Neuronal stem cell (in vitro differentiated cells): Measurements from ENCODE around the gene ANXA4.
"Not testable (repeated sequence)": the region's sequence is repeated elsewhere in the genome, so short reads cannot be mapped to it uniquely, and the experiment has no call there.

Experiments used
- DNase-seq: peaks from one replicate; pipeline ENCODE4 v3.0.0-alpha.2; 2013; ENCODE audit warnings: low spot score
- H2AFZ ChIP-seq: one replicate; pipeline ENCODE4 v1.6.1; 2013; ENCODE audit warnings: mild to moderate bottlenecking, low read length, inconsistent platforms
- H2AK5ac ChIP-seq: 2 replicates; pipeline ENCODE4 v1.6.1; 2013; ENCODE audit warnings: low read depth, mild to moderate bottlenecking, inconsistent platforms, low read length, moderate library complexity, mixed read lengths
- H2BK120ac ChIP-seq: 2 replicates; pipeline ENCODE4 v1.6.1; 2013; ENCODE audit warnings: low read depth, mild to moderate bottlenecking, inconsistent platforms, low read length, moderate library complexity, mixed read lengths
- H2BK12ac ChIP-seq: one replicate; pipeline ENCODE4 v1.6.1; 2013; ENCODE audit warnings: low read length, inconsistent platforms
- H2BK15ac ChIP-seq: 2 replicates; pipeline ENCODE4 v1.6.1; 2013; ENCODE audit warnings: mild to moderate bottlenecking, low read length, inconsistent platforms, mixed read lengths
- H2BK5ac ChIP-seq: one replicate; pipeline ENCODE4 v1.6.1; 2013; ENCODE audit warnings: inconsistent platforms, mild to moderate bottlenecking, low read length, moderate library complexity
- H3K14ac ChIP-seq: one replicate; pipeline ENCODE4 v1.6.1; 2013; ENCODE audit warnings: low read length, inconsistent platforms
- H3K18ac ChIP-seq: 2 replicates; pipeline ENCODE4 v1.6.1; 2013; ENCODE audit warnings: low read length, inconsistent platforms
- H3K23ac ChIP-seq: 2 replicates; pipeline ENCODE4 v1.6.1; 2013; ENCODE audit warnings: low read depth, mild to moderate bottlenecking, mixed read lengths, low read length, inconsistent platforms; ENCODE audit not compliant: poor library complexity
- H3K27ac ChIP-seq: replicated peaks from 3 replicates; pipeline ENCODE4 v1.5.1; 2013; ENCODE audit warnings: low read length, inconsistent platforms
- H3K27me3 ChIP-seq, 3 experiments: 2 replicates each; pipeline ENCODE4 v1.6.1; 2013; ENCODE audit warnings: low read length in 3 of 3, mild to moderate bottlenecking in 2 of 3, inconsistent platforms in 1 of 3, low read depth in 1 of 3, mixed read lengths in 1 of 3, moderate library complexity in 1 of 3; ENCODE audit not compliant: control insufficient read depth in 3 of 3, insufficient read depth in 3 of 3
- H3K36me3 ChIP-seq, 2 donors: replicated peaks in 1 of 2; 2 replicates each; pipeline ENCODE4 v1.6.1; 2013; ENCODE audit warnings: low read length in 2 of 2; ENCODE audit not compliant: control insufficient read depth in 2 of 2, insufficient read depth in 2 of 2
- H3K4ac ChIP-seq: 2 replicates; pipeline ENCODE4 v1.6.1; 2013; ENCODE audit warnings: inconsistent platforms, mild to moderate bottlenecking, low read length, moderate library complexity
- H3K4me1 ChIP-seq, 2 donors: 1 replicate in 1 of 2; 2 replicates in 1 of 2; pipeline ENCODE4 v1.6.1; 2013; ENCODE audit warnings: low read length in 2 of 2, low read depth in 1 of 2; ENCODE audit not compliant: control insufficient read depth in 2 of 2, insufficient read depth in 1 of 2
- H3K4me2 ChIP-seq: one replicate; pipeline ENCODE4 v1.6.1; 2013; ENCODE audit warnings: mild to moderate bottlenecking, low read length, inconsistent platforms; ENCODE audit not compliant: insufficient read depth, poor library complexity, severe bottlenecking
- H3K4me3 ChIP-seq, 2 donors: 2 replicates each; pipeline ENCODE4 v1.5.1; 2013; ENCODE audit warnings: low read length in 2 of 2, mild to moderate bottlenecking in 2 of 2, inconsistent platforms in 1 of 2, moderate library complexity in 1 of 2
- H3K79me1 ChIP-seq: one replicate; pipeline ENCODE4 v1.6.1; 2013; ENCODE audit warnings: low read depth, mild to moderate bottlenecking, inconsistent platforms, low read length, moderate library complexity
- H3K9ac ChIP-seq: one replicate; pipeline ENCODE4 v1.6.1; 2013; ENCODE audit warnings: mild to moderate bottlenecking, low read depth, low read length, inconsistent platforms; ENCODE audit not compliant: poor library complexity
- H3K9me3 ChIP-seq, 2 donors: replicated peaks in 1 of 2; 2 replicates each; pipeline versions ENCODE3 to v1.6.1; 2013; ENCODE audit warnings: low read length in 2 of 2, mild to moderate bottlenecking in 2 of 2, inconsistent platforms in 1 of 2, low read depth in 1 of 2, mixed read lengths in 1 of 2, moderate library complexity in 1 of 2; ENCODE audit not compliant: control insufficient read depth in 2 of 2, insufficient read depth in 1 of 2
- H4K8ac ChIP-seq: one replicate; pipeline ENCODE4 v1.6.1; 2013; ENCODE audit warnings: low read depth, mild to moderate bottlenecking, inconsistent platforms, low read length, moderate library complexity
- H4K91ac ChIP-seq: one replicate; pipeline ENCODE4 v1.6.1; 2013; ENCODE audit warnings: low read length, low read depth, mild to moderate bottlenecking, inconsistent platforms; ENCODE audit not compliant: poor library complexity
- WGBS, 2 donors: extraction: QIAGEN DNeasy Blood & Tissue Kit; methylation state at CpG; one replicate each; pipeline ENCODE4 v1.1.7; 2013; ENCODE audit warnings: missing lambda C conversion rate in 2 of 2, mixed read lengths in 1 of 2; ENCODE audit not compliant: insufficient read length in 2 of 2, insufficient replicate concordance in 1 of 2; ENCODE audit errors: extremely low coverage in 2 of 2; 5-methylcytosine and 5-hydroxymethylcytosine counted together

ANXA4 gene

DNA sequence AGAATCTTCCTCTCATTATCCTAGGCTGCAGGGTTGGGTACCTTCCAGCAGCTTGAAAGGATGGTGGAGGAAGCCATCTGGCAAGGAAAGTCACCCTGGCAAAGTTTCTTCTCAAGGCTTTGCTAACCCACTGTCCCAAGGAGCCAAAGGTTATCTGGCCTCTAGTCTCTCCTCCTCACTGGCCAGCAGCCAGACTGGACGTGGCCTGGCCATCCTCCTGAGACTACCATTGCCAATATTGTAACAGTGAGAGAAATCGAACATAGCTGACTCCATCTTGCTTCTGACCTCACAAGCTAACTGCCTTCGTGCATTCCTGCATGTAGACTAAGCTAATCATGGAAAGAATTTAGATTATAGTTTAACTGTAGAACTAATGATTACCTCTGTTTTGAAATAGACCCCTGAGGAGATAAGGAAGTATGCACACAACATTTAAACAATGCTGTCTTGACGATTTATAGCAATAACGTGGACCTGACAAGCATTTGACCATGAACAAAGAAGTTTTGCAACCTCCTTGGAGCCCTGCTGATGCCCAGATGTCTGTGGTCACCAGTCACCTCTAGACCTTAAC is 7.8 kb upstream of the ANXA4 start:
- Histone ChIP-seq H2AK5ac (no peak overlapping the region), H3K9me3 (no peaks in the 10 kb centered on the region), H2BK120ac (no peak overlapping the region), H2BK12ac (no peak overlapping the region), H3K36me3 (no peaks in the 10 kb centered on the region), H3K4ac (no peak overlapping the region), H2BK5ac (no peak overlapping the region), H3K9ac (no peak overlapping the region), H3K14ac (no peak overlapping the region), H3K27ac (no peak overlapping the region), H3K23ac (no peak overlapping the region), H2BK15ac (no peak overlapping the region), H4K8ac (no peak overlapping the region), H3K27me3 (peaks cover 0 to 8% (median 0%) of the 10 kb centered on the region in 3 experiments), H4K91ac (no peak overlapping the region), H2AFZ (peak overlapping the region; percentile 27), H3K4me2 (no peak overlapping the region), H3K4me3 (no peak overlapping the region), H3K18ac (no peak overlapping the region), H3K4me1 (no peaks in the 10 kb centered on the region), H3K79me1 (no peaks in the 10 kb centered on the region)
- WGBS, 2 donors: no CpG with 5 or more reads among the region's 5 CpGs
- DNase-seq: no peak

- Histone ChIP-seq H3K9ac (no peak overlapping the region), H2BK15ac (no peak overlapping the region), H3K18ac (no peak overlapping the region), H3K4me3 (no peak overlapping the region), H2BK12ac (no peak overlapping the region), H2BK120ac (no peak overlapping the region), H3K4me1 (no peaks in the 10 kb centered on the region), H3K9me3 (no peaks in the 10 kb centered on the region), H4K91ac (no peak overlapping the region), H3K4me2 (no peak overlapping the region), H2BK5ac (no peak overlapping the region), H3K14ac (no peak overlapping the region), H4K8ac (no peak overlapping the region), H3K27me3 (peaks cover 0 to 9% (median 0%) of the 10 kb centered on the region in 3 experiments), H3K79me1 (no peaks in the 10 kb centered on the region), H3K4ac (no peak overlapping the region), H3K23ac (no peak overlapping the region), H2AFZ (peak overlapping the region; percentile 27), H3K27ac (no peak overlapping the region), H3K36me3 (no peaks in the 10 kb centered on the region), H2AK5ac (no peak overlapping the region)
- DNase-seq: no peak
- no CpG with 5 or more reads among the region's 2 CpGs for WGBS, 2 donors
Observed at GRCh38 chr2:69734854-69735544, 6.9 kb upstream of the ANXA4 start.

DNA sequence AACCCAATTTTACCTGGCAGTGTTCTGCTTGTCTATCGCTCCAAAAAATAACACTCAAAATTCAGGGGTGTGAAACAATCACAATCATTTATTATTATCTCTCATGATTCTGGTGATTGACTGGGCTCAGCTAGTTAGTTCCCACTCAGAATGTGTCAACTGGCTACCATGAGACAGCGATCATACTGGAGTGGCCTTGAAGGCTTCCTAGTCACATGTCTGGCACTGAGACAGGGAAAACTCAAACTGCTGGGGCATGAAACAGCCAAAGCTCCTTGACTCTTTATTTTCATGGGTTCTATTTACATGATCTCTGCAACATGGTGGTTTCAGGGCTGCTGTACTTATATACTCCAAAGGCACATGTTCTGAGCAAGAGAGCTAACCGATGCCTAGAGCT is 6.2 kb upstream of the ANXA4 start:
- Histone ChIP-seq H3K18ac (no peak overlapping the region), H2BK12ac (no peak overlapping the region), H2BK5ac (no peak overlapping the region), H2AK5ac (no peak overlapping the region), H3K79me1 (no peaks in the 10 kb centered on the region), H3K36me3 (no peaks in the 10 kb centered on the region), H3K4me1 (no peaks in the 10 kb centered on the region), H3K4ac (no peak overlapping the region), H3K27me3 (peaks cover 0 to 14% (median 0%) of the 10 kb centered on the region in 3 experiments), H4K8ac (no peak overlapping the region), H2BK15ac (no peak overlapping the region), H3K4me3 (no peak overlapping the region), H3K23ac (no peak overlapping the region), H3K9ac (no peak overlapping the region), H3K14ac (no peak overlapping the region), H2AFZ (no peak overlapping the region), H2BK120ac (no peak overlapping the region), H3K4me2 (no peak overlapping the region), H4K91ac (no peak overlapping the region), H3K27ac (no peak overlapping the region), H3K9me3 (no peaks in the 10 kb centered on the region)
- no peak for DNase-seq
- WGBS, 2 donors: no CpG with 5 or more reads among the region's 3 CpGs

DNA sequence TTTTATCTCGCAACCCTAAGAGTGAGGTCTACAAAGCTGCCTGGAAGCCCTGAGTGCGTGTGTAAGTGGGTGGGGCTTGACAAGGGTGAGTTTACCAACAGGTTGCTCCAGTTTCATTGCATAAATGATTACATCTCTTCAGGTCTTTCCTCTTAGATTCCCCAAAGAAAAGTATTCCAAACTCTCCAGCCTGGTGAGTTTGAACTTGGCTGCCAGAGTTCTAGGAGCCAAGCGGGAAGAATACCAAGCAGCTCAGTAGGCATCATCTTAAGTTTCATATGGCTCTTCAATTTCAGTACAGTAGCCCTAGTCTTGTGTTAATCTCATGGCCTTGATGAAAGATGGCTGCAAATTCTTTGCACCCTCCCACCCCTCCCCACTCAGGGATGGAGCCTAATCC is 3.8 kb upstream of the ANXA4 start:
- H3K14ac ChIP-seq, H2AK5ac ChIP-seq, H2BK5ac ChIP-seq, H3K9me3 ChIP-seq, H2BK12ac ChIP-seq, H3K4ac ChIP-seq, H3K9ac ChIP-seq, H3K23ac ChIP-seq, H2AFZ ChIP-seq, DNase-seq, H3K79me1 ChIP-seq, H2BK15ac ChIP-seq, H3K18ac ChIP-seq, H3K4me3 ChIP-seq, H3K4me1 ChIP-seq, H3K36me3 ChIP-seq, H4K8ac ChIP-seq, H2BK120ac ChIP-seq, H3K4me2 ChIP-seq, H3K27ac ChIP-seq, H4K91ac ChIP-seq: not testable (repeated sequence)
- H3K27me3 ChIP-seq: peaks cover 0 to 38% (median 12%) of the 10 kb centered on the region in 3 experiments
- no CpG with 5 or more reads among the region's 3 CpGs for WGBS, 2 donors
